HG02973 (cell line): ENCODE results near the gene RFPL2.

Source experiments
- ATAC-seq: cut with Tn5 transposase; IDR thresholded peaks from one replicate; pipeline ENCODE4 v1.9.1; 2021; ENCODE audit warnings: moderate library complexity; ENCODE audit not compliant: unreplicated experiment

RFPL2 gene

DNA sequence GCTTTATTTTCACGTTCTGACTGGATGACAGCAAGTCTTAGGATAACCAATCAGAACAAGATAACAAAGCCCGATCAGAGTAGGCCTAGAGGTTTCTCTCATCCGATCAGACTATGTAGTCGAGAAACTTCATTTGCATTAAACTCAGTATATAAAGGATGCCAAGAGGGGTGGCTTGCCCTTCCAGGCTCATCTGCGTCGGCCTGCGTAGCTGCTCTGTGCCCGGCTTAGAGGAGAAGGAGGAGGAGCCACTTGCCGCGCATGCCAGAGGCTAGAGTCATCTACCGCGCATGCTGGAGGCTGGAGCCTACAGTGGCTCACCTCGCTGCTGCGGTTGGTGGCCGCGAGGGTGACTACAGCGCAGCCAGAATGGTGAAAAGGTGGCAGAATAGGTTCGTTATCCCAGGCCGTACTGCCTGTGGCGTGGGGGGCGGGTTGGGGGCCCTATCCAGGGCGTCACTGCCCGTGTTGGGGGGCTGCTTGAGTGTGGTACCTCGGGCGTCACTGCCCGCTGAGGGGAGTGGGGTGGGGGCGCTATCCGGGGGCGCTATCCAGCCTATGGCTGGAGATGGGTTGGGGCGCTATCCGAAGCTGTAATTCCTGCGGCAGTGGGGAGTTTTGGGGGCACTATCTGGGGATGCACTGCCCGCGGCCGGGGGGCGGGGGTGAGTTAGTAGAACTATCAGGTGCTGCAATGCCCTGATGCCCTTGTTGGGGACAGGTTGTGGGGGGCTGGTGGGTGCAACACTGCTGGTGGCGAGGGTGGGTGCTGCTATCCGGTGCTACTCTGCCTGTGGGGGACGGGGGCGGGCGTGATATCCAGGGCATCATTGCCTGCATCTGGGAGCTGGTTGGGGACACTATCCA, at the start of gene RFPL2:
TSS of gene RFPL2 (minus strand) at position 218 of the 867 bp plus-strand sequence. CDS start 2,622 bp downstream, outside the sequence.
- ATAC-seq, result no peak

DNA sequence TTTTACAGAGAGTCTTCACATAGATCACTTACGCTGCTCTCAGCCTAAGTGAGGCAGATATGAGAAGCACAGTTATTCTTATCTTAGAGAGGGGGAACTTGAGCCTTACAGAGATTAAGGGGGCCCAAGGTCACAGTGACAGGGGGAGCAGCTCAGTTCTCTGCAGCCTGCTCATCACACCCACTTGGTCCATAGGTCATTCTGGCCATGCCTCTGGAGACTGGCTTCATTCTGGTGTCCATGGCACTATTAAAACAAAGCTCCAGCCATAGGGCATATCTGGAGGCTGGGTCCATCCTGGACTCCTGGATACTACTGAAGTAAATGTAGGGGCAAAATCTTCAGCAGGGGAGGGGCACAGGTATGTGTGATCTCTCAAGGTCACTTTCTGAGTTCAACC, 44.4 kb upstream of the RFPL2 start:
- ATAC-seq, result no peak

DNA sequence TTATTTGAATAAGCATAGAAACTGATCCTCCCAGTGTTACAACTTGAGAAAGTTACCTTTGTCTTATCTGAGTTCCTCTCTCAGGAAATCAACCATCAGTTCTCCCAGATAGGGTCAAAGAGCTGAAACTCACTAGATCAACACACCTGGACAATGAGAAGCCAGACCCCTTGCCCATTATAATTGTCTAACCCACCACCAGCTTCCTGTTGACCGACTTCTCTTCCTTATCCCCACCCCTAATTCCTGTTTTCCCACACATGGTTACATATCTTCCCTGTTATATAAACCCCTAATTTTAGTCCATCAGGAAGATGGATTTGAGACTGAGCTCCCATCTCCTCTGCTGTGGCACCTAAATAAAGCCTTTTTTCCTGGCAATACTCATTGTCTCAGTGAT, 43.4 kb upstream of the RFPL2 start:
- ATAC-seq, result no peak

DNA sequence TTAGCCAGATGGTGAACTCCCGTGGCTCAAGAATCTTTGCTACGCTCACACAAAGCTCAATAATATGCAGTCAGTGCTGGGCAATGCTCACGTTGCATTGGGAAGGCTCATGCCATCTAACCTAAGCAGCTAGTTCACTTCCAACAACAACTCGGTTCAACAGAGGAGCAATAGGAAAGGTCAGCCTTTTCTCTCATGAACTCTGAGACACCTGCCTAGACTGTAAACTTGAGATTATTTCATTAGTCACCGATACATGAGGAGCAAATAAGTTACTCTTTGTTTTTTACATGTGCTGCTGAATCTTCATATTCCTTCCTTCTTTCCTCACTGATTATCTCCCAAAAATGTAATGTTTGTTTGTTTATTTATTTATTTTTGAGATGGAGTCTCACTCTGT, 41.3 kb upstream of the RFPL2 start:
- ATAC-seq, result no peak

DNA sequence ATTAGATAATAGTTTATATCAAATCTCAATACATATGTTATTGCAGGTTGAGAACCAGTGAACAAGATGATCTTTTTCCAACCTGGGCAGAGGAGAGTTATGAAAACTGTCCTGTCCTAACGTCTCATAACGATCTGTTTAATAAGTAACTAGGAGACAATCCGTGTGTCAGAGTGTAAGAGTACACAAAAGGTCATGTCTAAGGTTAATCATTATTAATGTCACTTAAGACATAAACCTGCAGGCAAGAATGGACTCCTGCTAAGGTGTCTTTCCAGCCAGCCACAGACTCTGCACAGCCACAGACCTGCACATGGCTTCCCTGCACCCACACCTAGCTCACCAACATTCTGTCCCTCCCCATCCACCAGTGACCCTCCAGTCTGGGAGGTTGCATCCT, 40.2 kb upstream of the RFPL2 start:
- ATAC-seq, result no peak

DNA sequence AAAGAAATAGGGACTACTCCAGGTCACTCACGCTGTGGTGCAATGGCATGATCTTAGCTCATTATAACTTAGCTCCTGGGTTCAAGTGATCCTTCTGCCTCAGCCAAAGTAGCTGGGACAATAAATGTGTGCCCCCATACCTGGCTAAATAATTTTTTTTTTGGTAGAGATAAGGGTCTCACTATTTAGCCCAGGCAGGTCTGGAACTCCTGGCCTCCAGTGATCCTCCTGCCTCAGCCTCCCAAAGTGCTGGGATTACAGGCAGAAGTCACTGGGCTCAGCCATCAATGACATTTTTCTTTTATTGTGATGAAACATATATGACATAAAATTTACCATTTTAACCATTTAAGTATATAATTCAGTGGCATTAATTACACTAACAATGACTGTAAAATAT, 39.7 kb upstream of the RFPL2 start:
- ATAC-seq, result no peak

DNA sequence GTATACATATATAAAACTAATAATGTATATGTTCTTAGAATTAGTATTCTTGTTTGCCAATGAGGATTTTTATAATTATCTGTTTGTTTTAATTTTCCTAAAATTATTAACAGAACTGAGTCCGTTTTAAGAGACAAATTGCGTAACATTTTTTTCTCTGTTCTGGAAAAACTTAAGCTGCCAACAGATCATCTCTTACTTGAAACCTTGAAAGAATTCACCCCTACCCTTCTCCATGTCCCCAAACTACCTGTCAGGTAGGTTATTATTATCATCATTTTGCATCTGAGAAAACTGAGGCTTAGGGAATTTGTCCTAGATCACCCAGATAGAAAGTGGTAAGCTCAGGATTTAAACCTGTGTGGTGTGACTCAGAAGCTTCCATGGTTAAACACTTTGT, 35.6 kb upstream of the RFPL2 start:
- ATAC-seq, result no peak

DNA sequence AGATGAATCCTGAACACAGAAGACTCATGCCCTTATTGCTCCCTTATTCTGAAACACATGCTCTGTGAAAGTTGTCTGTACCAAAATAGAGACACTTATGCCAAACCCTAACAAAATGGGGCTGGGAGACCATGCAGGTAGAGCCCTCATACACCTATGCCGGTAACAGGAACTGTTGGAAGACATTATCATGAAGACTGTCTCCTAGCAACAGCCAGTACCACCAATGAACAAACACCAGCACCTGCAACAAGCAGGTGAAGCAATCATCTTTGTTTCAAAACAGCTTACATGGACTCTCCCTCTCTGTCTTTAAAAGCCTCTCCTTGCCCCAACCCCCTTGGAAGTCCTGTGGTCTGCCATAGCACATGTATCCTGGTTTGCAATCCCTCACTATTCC, 33.0 kb upstream of the RFPL2 start:
- no peak for ATAC-seq

DNA sequence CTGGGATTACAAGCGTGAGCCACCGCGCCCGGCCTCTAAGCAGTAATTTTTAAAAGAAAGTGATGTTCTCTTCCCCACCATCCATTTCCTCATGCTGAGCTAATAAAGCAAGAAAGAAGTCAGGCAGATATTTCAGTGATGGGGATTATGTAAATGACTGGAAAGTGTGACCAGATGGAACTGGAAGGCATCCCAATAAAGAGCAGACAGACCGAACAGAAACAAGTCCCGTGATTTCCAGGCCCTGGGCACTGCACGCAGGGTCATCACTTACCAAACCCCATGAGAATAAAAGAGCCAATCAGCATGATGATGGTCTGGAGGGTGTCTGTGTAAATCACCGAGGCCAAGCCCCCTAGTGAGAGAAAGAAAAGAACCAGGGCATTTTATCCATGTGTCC, 32.1 kb upstream of the RFPL2 start:
- ATAC-seq, result no peak

DNA sequence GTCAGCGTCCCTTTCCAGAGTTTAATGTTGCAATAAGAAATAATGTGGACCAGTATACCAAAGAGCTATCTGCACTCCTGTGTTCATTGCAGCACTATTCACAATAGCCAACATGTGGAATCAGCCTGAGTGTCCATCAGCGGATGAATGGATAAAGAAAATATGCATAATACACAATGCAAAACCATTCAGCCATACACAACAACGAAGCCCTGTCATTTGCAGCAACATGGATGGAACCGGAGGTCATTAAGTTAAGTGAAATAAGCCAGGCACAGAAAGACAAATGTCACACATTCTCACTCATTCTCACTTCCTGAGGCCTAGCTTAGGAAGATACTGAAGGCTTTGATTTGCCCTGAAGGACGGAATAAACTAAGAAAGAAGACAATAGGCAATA, 28.2 kb upstream of the RFPL2 start:
- no peak for ATAC-seq

DNA sequence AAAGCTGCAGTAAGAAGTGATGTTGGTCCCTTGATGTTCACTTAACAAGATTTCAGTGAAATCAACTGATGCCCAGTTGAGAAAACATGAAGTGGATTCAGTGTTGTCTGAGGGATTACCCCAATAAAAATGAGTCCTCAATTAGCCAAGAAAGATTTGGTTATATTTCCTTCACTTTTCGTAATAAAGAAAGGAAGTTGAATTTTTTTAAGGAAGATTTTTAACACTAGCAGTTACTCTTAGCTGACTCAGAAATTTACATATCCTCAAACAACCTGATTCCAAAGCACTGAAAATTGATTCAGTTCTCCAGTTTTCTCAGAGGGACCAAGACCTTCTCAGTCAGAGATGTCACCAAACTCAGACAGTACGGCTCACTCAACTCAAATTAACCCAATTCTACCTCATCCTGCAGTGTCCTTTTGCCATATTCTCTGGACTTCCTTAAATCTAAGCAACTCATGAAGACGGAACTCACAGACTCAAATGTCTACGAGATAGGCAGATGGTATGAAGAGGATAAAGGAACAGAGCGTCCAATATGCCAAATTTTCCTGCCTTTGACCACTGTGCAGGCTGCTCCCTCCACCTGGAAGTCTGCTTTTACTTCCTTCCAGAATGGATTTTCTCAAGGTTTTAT, 27.4 kb upstream of the RFPL2 start:
- ATAC-seq, result no peak

DNA sequence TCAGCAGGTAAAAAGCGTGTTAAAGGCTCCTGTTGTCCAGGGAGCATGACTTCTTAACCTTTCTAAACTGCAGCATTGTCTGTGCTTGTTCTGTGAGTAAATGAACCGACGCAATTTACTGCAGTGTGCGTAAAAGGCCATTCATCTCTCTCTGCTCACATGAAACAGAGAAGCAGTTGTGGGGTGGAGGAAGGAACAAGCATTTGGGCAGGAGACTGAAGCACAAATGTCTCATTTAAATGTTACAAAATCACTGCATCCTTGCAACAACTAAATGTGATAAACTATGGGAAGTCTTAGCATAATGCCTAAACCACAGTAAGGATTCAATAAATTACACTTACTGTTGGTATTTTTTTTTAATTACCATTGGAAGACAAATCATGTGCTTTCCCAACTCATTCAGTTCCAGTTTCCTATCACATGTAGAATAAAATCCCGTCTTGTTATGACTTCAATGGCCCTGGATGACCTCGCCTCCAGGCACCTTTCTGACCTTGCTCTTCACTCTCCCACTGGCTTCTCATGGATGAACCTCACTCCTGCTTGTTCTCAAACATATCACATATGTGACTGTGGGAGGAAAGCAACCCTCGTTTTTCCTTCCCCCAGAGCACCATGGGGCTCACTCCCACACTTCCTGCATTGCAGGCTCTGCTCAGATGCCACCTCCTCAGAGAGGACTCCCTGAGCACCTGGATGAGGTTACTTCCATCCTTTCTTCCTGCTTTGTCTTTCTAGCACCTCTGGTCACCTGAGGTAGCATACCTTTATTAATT, 21.6 kb upstream of the RFPL2 start:
- no peak for ATAC-seq

DNA sequence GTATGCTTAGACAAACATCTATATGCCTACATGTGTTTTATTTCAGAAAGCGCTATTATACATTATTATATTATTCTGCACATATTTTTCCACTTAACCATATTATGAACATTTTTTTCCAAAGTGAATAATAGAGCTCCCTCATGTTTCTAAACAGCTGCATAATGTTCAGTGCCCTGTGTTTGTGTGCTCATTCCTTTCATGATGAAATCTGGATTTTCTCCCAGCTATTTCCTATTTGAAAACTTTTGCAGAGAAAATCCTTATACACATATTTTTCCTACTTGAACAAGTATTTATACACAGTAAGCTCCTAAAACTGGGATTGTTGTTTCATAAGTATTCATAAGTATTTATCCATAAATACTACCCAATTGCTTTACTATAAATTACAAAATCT, 18.1 kb upstream of the RFPL2 start:
- no peak for ATAC-seq

DNA sequence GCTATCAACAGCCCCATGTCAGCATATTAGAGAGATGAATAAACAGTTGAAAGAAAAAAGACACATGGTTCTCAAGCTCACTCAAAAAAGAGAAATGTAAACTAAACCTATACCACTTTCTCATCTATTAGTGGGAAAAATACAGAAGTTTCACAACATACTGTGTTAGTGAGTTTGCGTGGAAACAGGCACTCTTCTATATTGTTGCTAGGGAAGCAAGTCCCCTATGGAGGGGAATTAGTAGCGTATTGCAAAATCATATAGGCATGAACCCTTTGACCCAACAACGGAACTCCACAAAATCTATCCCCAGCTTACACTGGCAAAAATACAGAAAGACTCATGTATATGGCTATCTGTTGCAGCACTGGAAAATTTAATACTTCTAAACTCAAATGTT, 14.2 kb upstream of the RFPL2 start:
- ATAC-seq, result no peak

DNA sequence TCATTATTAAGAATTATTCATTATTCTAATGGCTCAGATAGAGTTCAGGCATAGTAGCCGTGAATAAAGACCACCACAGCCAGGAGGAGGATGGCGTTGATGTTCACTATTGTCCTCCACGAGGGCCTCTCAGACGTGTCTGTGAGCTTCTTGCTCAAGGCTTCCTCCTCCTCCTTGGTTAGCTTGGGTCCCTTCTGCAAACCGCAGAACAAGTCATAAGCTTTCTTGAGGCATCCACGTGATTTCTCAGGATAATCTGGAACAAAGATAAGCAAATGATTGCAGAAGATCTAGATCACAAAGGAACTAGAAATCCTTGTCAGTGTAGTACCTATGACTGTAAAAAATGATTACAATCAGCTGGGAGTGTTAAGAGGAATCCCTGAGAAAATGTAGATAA, 13.6 kb upstream of the RFPL2 start:
- no peak for ATAC-seq

DNA sequence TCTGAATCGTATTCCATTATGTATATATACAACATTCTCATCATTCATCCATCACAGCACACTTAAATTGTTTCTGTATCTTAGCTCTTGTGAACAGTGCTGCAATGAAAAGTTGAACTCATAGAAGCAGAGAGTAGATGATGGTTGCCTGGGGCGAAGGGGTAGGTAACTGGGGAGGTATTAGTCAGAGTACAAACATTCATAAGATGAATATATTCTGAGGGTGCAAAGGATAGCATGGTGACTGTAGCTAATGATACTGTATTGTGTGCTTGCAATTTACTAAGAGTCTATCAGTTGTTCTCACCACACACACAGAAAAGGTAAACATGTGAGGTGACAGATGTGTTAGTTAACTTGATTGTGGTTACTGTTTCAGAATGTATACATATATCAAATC, 12.6 kb upstream of the RFPL2 start:
- ATAC-seq, result no peak

DNA sequence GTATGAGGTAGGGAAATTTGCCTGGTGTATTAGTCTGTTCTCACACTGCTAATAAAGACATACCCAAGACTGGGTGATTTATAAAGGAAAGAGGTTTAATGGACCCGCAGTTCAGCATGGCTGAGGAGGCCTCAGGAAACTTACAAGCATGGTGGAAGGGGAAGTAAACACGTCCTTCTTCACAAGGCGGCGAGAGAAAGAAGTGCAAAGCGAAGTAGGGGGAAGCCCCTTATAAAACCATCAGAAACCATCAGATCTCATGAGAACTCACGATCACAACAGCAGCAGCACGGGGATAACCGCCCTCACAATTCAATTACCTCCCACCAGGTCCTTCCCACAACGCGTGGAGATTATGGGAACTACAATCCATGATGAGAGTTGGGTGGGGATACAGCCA, 12.0 kb upstream of the RFPL2 start:
- no peak for ATAC-seq

DNA sequence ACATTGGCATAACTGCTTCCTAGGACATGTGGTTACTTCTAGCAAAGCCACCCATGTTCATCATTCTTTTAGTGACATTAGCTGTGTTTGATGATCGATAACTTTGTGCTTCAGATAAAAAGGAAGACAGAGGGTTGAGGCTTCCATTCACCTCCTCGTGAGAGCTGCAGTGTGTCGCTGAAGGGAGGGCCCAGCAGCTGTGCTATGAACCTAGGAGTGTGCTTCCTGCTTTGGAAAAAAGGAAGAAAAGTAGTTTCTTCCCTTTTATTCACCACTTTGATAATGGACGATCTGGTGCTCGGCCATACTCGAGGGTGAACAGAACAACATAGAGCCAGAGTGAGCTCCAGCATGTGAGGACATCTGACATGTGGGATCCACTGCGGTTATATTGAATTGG, 6.1 kb upstream of the RFPL2 start:
- no peak for ATAC-seq

DNA sequence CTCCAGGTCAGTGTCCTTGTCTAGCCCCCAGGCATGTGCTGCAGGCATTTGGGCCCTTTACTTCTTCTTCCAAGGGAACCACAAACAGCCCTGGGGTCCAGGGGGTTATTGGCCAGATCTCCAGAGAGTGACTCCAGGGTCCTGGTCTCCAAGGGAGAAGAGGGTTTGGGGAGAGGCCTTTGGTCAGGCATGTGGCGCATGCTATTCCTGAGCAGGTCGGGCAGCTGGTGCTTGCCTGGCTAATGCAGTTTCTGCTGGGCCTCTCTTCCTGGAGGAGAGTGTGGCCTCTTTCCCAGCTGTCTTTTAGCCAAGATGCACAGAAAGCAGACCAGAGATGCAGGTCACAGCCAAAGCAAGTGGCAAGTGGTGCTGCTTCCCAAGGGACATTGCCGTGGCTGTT, 3.8 kb upstream of the RFPL2 start:
- no peak for ATAC-seq

DNA sequence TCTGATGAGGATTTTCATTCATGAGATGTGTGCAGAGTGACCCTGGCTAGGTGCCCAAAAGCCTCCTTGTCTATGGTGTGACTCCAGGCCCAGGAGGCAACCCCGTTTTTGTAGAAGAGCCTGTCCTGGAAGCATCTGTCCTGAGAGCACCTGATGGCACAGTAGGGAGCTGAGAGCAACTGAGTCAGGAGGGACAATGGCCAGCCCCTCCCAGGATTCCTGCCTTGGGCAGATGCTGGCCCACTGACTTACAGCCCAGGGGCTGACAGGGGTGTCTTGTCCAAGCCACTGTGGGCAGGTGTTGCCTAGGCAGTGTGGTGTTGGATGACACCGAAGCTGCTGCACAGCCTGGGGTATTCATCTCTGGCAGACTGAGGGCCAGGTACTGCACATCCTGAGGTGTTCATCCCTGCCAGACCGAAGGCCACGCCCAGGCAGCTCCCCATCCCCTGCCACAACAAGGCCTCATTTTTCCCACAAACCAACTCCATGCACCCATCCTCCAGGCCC, 3.2 kb upstream of the RFPL2 start:
- ATAC-seq, result no peak
